Gastroesophageal sphincter (tissue), 4 donors: ENCODE data around the gene SCN4A. TPM values are rescaled to one million over a fixed set of nuclear protein-coding genes. Genes with fewer than 3 reads are reported as not detected.
"Not testable (repeated sequence)": the region's sequence is repeated elsewhere in the genome, so short reads cannot be mapped to it uniquely, and the experiment has no call there.

Experiments used
- ATAC-seq: fragments of 150-250 bp; one replicate; pipeline ENCODE4 v1.9.1; 2016; ENCODE audit warnings: mild to moderate bottlenecking, moderate library complexity
- H3K27ac ChIP-seq, 4 donors: fragments of 200-600 bp; sonication (generic) in 3 of 4; 1 replicate in 3 of 4; 2 replicates in 1 of 4; pipeline ENCODE4 v1.5.1; 2016 to 2019
- H3K27me3 ChIP-seq: fragments of 200-600 bp; sonication (generic); one replicate; pipeline ENCODE4 v1.5.1; 2019
- H3K36me3 ChIP-seq, 2 donors: fragments of 200-600 bp; sonication (generic); one replicate each; pipeline ENCODE4 v1.5.1; 2019; ENCODE audit warnings: control low read depth in 1 of 2
- H3K4me1 ChIP-seq, 3 donors: fragments of 200-600 bp; sonication (generic); 1 replicate in 2 of 3; 2 replicates in 1 of 3; pipeline ENCODE4 v1.5.1; 2016 to 2019; ENCODE audit warnings: control low read depth in 2 of 3
- H3K4me3 ChIP-seq, 2 donors: fragments of 200-600 bp; sonication (generic); one replicate each; pipeline ENCODE4 v1.5.1; 2019; ENCODE audit warnings: mild to moderate bottlenecking in 1 of 2, moderate library complexity in 1 of 2
- H3K9me3 ChIP-seq, 3 donors: fragments of 200-600 bp; sonication (generic); one replicate each; pipeline ENCODE4 v1.5.1; 2017 to 2019; ENCODE audit warnings: control low read depth in 2 of 3
- CTCF ChIP-seq, 4 experiments: fragments of 200-600 bp in 2 of 4; fragments of 450-650 bp in 2 of 4; sonication (generic) in 1 of 4; IDR thresholded peaks; one replicate each; pipeline ENCODE4 v1.5.1; 2017 to 2019; ENCODE audit warnings: antibody characterized with exemption in 4 of 4, mild to moderate bottlenecking in 2 of 4, moderate library complexity in 2 of 4
- EP300 ChIP-seq: sonication (generic); formaldehyde crosslinking; IDR thresholded peaks from one replicate; pipeline ENCODE4 v1.6.1; 2017; ENCODE audit warnings: antibody characterized with exemption, mild to moderate bottlenecking
- POLR2A ChIP-seq, 2 donors: fragments of 450-650 bp; IDR thresholded peaks; one replicate each; pipeline ENCODE4 v1.6.1; 2017; ENCODE audit warnings: antibody characterized with exemption in 2 of 2, mild to moderate bottlenecking in 2 of 2, moderate library complexity in 1 of 2
- POLR2AphosphoS5 ChIP-seq: sonication (generic); formaldehyde crosslinking; IDR thresholded peaks from one replicate; pipeline ENCODE4 v1.6.1; 2017; ENCODE audit warnings: antibody characterized with exemption
- WGBS, 2 donors: methylation state at CpG; one replicate each; pipeline ENCODE4 v1.1.5; 2018; ENCODE audit warnings: low coverage in 1 of 2; 5-methylcytosine and 5-hydroxymethylcytosine counted together
- total RNA-seq, 4 donors: library from RNA; depleted of rRNA; stranded (reverse); fragments of >200 nt; gene quantifications; one replicate each; pipeline ENCODE4 v1.1.0, GENCODE V29; 2016

Gene SCN4A
- total RNA-seq = under 1 TPM; 0.15 to 0.47 (median 0.35) TPM

- no peak for ATAC-seq
- TF ChIP-seq EP300 (no peak), POLR2AphosphoS5 (no peak)
- H3K27ac ChIP-seq = no peak within 1 kb of the TSS
- H3K36me3 ChIP-seq = no peaks in the 10 kb centered on the region
- no peaks in the 10 kb centered on the region for H3K4me1 ChIP-seq
- H3K9me3 ChIP-seq = no peaks in the 10 kb centered on the region
- H3K27me3 ChIP-seq = peaks cover 35% of the 10 kb centered on the region
- H3K4me3 ChIP-seq = no peak within 1 kb of the TSS
- no CpG with 5 or more reads among the region's 14 CpGs for WGBS, 2 donors
Observed at GRCh38 chr17:63972796-63973195, at the start of gene SCN4A. Gene SCN4A (minus strand): TSS chr17:63972918. CDS start chr17:63972841, 77 bp downstream.

- Histone ChIP-seq H3K4me3 (peak within 1 kb of the TSS; percentile 9 to 48), H3K27ac (peak within 1 kb of the TSS in 3 of 4 donors; percentile 65 to 80 (median 74)), H3K36me3 (no peaks in the 10 kb centered on the region), H3K27me3 (no peaks in the 10 kb centered on the region), H3K4me1 (no peaks in the 10 kb centered on the region), H3K9me3 (no peaks in the 10 kb centered on the region)
- ATAC-seq = peak; percentile 82
- TF ChIP-seq CTCF (IDR thresholded peaks at IDR 0.05) (peak in 1 of 4 experiments; percentile 16), EP300 (no peak)
- WGBS, 2 donors = 28 to 36% methylated on average over 14 to 22 of the region's 23 CpGs
Observed at GRCh38 chr17:64020056-64020766, 47.5 kb upstream of the SCN4A start, which contains the start of gene ICAM2. Gene ICAM2 (minus strand): TSS chr17:64020633. CDS start chr17:64006691, 13,942 bp downstream.

- peak overlapping the region in 3 of 4 donors; percentile 65 to 80 (median 74) for H3K27ac ChIP-seq
- not testable (repeated sequence) for H3K9me3 ChIP-seq, H3K4me1 ChIP-seq, H3K27me3 ChIP-seq, ATAC-seq, H3K36me3 ChIP-seq
- 46 to 61% methylated on average over 3 to 4 of the region's 9 CpGs for WGBS, 2 donors
- H3K4me3 ChIP-seq = peak overlapping the region in 1 of 2 donors; percentile 48
Observed at GRCh38 chr17:64019551-64019961, 46.8 kb upstream of the SCN4A start.

GRCh38 chr17:64017381-64017980 is 44.8 kb upstream of the SCN4A start:
- Histone ChIP-seq H3K36me3 (no peaks in the 10 kb centered on the region), H3K27me3 (peaks cover 8% of the 10 kb centered on the region), H3K27ac (no peak overlapping the region), H3K9me3 (no peaks in the 10 kb centered on the region), H3K4me1 (no peaks in the 10 kb centered on the region), H3K4me3 (no peak overlapping the region)
- ATAC-seq = no peak
- WGBS, 2 donors = 75 to 83% methylated on average over 2 of the region's 2 CpGs
- TF ChIP-seq EP300 (no peak), CTCF (IDR thresholded peaks at IDR 0.05) (peak in 2 of 4 experiments; percentile 8 to 9), POLR2AphosphoS5 (no peak), POLR2A (IDR thresholded peaks at IDR 0.05) (no peak)

GRCh38 chr17:64016974-64017373 is 44.3 kb upstream of the SCN4A start:
- WGBS, 2 donors = 59 to 84% methylated on average over 3 of the region's 3 CpGs
- peak overlapping the region in 2 of 4 donors; percentile 29 to 48 for H3K27ac ChIP-seq
- no peak overlapping the region for H3K4me3 ChIP-seq
- no peaks in the 10 kb centered on the region for H3K4me1 ChIP-seq
- no peaks in the 10 kb centered on the region for H3K36me3 ChIP-seq
- ATAC-seq = no peak
- H3K9me3 ChIP-seq = no peaks in the 10 kb centered on the region
- TF ChIP-seq POLR2A (IDR thresholded peaks at IDR 0.05) (no peak), POLR2AphosphoS5 (no peak), EP300 (no peak), CTCF (IDR thresholded peaks at IDR 0.05) (no peak)
- peaks cover 8% of the 10 kb centered on the region for H3K27me3 ChIP-seq
